SW 1271 (cell line): ENCODE measurements around the gene TTLL4.
"Not testable (repeated sequence)": the region's sequence is repeated elsewhere in the genome, so short reads cannot be mapped to it uniquely, and the experiment has no call there.

ENCODE experiments used
- DNase-seq, 2 experiments: peaks; one replicate each; lab custom pipeline; 2025; lab: John Stamatoyannopoulos, UW

The TTLL4 gene

GRCh38 chr2:218744615-218745014 lies 34.0 kb downstream of the TTLL4 start:
- DNase-seq, result no peak

GRCh38 chr2:218745160-218745558 lies 34.5 kb downstream of the TTLL4 start:
- no peak for DNase-seq

GRCh38 chr2:218745559-218746469 lies 35.2 kb downstream of the TTLL4 start:
- DNase-seq, result no peak

GRCh38 chr2:218746470-218746795 lies 35.8 kb downstream of the TTLL4 start:
- no peak for DNase-seq

- no peak for DNase-seq
These were observed 36.3 kb downstream of the TTLL4 start for GRCh38 chr2:218746960-218747359.

GRCh38 chr2:218748741-218749441 lies 38.3 kb downstream of the TTLL4 start:
- no peak for DNase-seq

GRCh38 chr2:218754201-218754600 lies 43.6 kb downstream of the TTLL4 start:
- DNase-seq, result no peak

GRCh38 chr2:218754781-218755180 lies 44.1 kb downstream of the TTLL4 start:
- no peak for DNase-seq

- DNase-seq, result no peak
These were observed 44.5 kb downstream of the TTLL4 start for GRCh38 chr2:218755198-218755566.

GRCh38 chr2:218755567-218756404 lies 45.2 kb downstream of the TTLL4 start:
- no peak for DNase-seq

- no peak for DNase-seq
These were observed 46.2 kb downstream of the TTLL4 start for GRCh38 chr2:218756599-218757377.

- DNase-seq, result no peak
These were observed 51.2 kb downstream of the TTLL4 start for GRCh38 chr2:218761795-218762194.

- DNase-seq, result not testable (repeated sequence)
These were observed 62.1 kb downstream of the TTLL4 start for GRCh38 chr2:218772759-218773158.

GRCh38 chr2:218773881-218774280 lies 63.2 kb downstream of the TTLL4 start:
- DNase-seq, result no peak

GRCh38 chr2:218776488-218776887 lies 65.9 kb downstream of the TTLL4 start:
- DNase-seq, result no peak

GRCh38 chr2:218777276-218777990 lies 66.8 kb downstream of the TTLL4 start:
- no peak for DNase-seq

GRCh38 chr2:218780046-218780445 lies 69.4 kb downstream of the TTLL4 start:
- no peak for DNase-seq

GRCh38 chr2:218780851-218781690 lies 70.4 kb downstream of the TTLL4 start:
- no peak for DNase-seq

- DNase-seq, result no peak
These were observed 71.3 kb downstream of the TTLL4 start, which contains the start of gene CYP27A1 for GRCh38 chr2:218781691-218782527. CYP27A1 (plus strand) TSS chr2:218782147; CDS start chr2:218782183, 36 bp downstream.
